GM10248 (cell line): ENCODE results near the gene DDO.

ENCODE experiments used
- CTCF ChIA-PET: fragments of 300-600 bp; sonication (Branson Sonifier 250); formaldehyde crosslinking; extraction: SDS; loops from one replicate; lab custom pipeline; 2021; ENCODE audit warnings: antibody characterized with exemption; lab: Yijun Ruan, JAX
- POLR2A ChIA-PET: fragments of 350-650 bp; sonication (Branson Sonifier 250); formaldehyde crosslinking; extraction: SDS; loops from one replicate; lab custom pipeline; 2020; ENCODE audit warnings: antibody characterized with exemption; lab: Yijun Ruan, JAX
- DNase-seq: peaks from one replicate; pipeline ENCODE4 v3.0.0; 2012; ENCODE audit errors: extremely low spot score
- CTCF ChIP-seq: IDR thresholded peaks from 2 replicates; pipeline ENCODE4 v1.5.1; 2012; ENCODE audit warnings: mild to moderate bottlenecking, low read depth; ENCODE audit errors: extremely low read depth, missing control alignments, control extremely low read depth

The DDO gene

GRCh38 chr6:110439356-110439755 lies 24.0 kb upstream of the DDO start:
- ChIA-PET CTCF (no interaction called here), POLR2A (no interaction called here)
- TF ChIP-seq CTCF: no peak
- DNase-seq: no peak

GRCh38 chr6:110434961-110435602 lies 19.7 kb upstream of the DDO start:
- TF ChIP-seq CTCF: no peak
- CTCF ChIA-PET: no interaction called here
- no peak for DNase-seq
- POLR2A ChIA-PET: no interaction called here

DNA sequence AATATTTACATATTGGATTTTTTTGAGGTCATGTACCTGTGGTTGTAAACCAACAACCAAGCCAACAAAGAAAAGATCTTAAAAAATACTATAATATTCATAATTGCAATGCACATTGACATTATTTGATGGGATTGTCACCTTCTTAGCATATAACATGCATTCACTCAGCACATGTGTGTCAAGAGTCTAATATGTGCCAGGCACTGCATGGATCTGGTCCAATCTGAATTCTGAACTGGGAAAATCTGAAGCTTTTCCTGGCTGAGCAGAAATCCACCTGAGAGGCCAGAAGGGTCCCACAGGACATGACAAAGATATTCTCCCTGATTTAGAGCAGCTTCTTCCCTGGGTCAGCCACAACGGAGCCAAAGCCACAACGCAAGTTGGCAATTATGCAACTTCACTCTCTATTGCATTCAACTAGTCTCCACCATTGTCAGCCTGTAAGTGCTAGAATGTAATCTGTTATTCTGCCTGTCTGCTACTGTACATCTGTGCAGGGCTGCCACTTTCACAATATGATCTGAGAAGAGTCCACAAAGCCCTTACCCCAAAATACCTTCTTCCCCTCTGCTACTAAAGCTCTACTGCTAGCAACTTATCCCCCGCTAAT lies 17.0 kb upstream of the DDO start:
- DNase-seq: no peak
- POLR2A ChIA-PET: no interaction called here
- no peak for TF ChIP-seq CTCF
- CTCF ChIA-PET: interaction anchor here (0.9 to 1.2 kb wide), 2 partner anchors 8 to 42 kb away, joined by 3 read pairs; no protein-coding TSS in a partner anchor

GRCh38 chr6:110430741-110431140 lies 15.4 kb upstream of the DDO start:
- ChIA-PET CTCF (interaction anchor here (1.1 kb wide), 1 partner anchor 26 kb away, joined by 4 read pairs; no protein-coding TSS in a partner anchor), POLR2A (no interaction called here)
- TF ChIP-seq CTCF: no peak
- no peak for DNase-seq

DNA sequence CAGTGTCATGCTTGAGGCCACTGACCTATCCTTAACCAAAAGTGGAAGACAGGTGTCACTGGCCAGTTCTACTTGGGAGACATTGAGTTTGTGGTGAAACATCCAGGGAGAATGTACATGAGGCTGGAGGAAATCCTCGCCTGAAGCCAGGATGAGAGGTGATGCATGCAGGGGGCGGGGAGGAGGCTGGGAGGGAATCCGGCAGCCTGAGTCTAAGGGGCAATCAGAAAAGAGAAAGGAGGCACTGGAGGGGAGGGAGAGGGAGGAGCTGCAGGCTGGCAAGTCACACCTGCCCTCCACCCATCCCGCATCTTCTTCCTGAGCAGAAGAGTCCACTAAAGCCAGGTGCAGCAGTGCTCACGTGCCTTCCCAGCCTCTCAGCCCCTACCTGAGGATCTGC lies 14.9 kb upstream of the DDO start:
- no peak for TF ChIP-seq CTCF
- no peak for DNase-seq
- ChIA-PET CTCF (interaction anchor here (1.1 kb wide), 1 partner anchor 27 kb away, joined by 4 read pairs; no protein-coding TSS in a partner anchor), POLR2A (no interaction called here)

DNA sequence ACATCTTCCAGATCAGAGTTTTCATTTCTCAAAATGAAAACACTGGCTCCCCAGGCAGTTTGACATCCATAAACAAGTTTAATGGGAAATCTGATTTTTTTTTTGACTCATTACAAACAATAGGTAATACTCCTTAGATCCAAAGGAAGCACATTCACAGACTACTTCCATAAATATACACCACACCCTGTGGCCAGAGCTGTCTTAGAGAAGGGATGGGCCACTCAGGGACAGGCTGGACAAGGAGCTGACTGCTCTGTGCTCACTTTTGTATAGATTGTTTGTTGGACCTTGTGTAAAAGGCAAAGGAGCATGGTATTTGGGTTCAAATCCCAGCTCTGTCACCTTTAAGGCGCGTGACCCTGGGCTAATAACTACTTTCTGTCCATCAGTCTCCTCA lies 12.8 kb upstream of the DDO start:
- ChIA-PET CTCF (interaction anchor here (0.8 to 1.0 kb wide), 2 partner anchors 23 to 37 kb away, joined by 3 to 4 read pairs; no protein-coding TSS in a partner anchor), POLR2A (no interaction called here)
- no peak for DNase-seq
- TF ChIP-seq CTCF: no peak
